HG03060 (cell line): ENCODE results near the gene LATS2.
"Not testable (repeated sequence)": the region's sequence is repeated elsewhere in the genome, so short reads cannot be mapped to it uniquely, and the experiment has no call there.

ENCODE experiments used
- ATAC-seq: cut with Tn5 transposase; IDR thresholded peaks from one replicate; pipeline ENCODE4 v1.9.1; 2021; ENCODE audit warnings: low read depth, moderate number of reproducible peaks; ENCODE audit not compliant: unreplicated experiment

Gene LATS2

GRCh38 chr13:21075379-21076249 is 14.2 kb upstream of the LATS2 start:
- no peak for ATAC-seq

- ATAC-seq = no peak
Observed at GRCh38 chr13:21075011-21075378, 13.6 kb upstream of the LATS2 start.

DNA sequence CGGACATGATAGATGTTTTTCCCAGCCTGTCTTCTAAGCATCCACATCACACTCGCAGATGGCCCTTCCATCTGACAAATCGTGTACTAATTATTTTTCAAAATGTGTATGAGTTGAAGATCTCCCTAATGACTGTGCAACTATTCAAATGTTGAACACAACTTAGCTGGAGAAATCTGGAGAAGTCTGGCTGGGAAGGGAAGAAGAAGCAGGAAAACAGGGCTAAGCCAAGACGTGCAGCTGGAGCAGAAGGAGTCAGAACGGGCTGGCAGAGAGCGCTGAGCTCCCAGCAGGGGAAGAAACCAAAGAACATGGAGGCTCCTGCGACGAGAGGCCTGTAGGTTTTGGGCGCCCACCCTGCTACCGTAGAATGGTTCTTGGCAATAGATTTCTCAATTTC is 13.2 kb upstream of the LATS2 start:
- ATAC-seq = no peak

GRCh38 chr13:21071924-21072323 is 10.5 kb upstream of the LATS2 start:
- no peak for ATAC-seq

- no peak for ATAC-seq
Observed at GRCh38 chr13:21071015-21071414, 9.6 kb upstream of the LATS2 start.

DNA sequence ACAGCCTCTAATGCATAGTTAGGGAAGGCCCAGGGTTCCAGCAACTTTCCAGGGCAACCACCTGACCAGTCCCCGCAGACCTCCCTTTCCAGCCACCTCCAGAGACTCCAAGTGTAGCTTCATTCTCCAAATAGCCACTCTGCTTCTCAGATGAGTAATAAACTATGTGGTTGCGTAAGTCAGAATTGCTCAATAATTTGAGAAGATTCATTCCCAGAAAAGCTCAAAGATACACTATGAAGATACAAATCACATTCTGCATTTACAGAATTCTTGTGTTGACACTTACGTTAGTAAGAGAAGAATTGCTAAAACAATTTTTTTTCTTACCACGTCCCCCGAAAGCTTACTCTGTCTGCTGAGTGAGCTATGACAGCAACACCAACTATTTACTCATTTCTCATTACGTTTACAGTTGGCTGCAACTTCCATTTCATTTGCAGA is 8.2 kb upstream of the LATS2 start:
- no peak for ATAC-seq

GRCh38 chr13:21067848-21068247 is 6.5 kb upstream of the LATS2 start:
- ATAC-seq = no peak

- ATAC-seq = no peak
Observed at GRCh38 chr13:21066946-21067345, 5.6 kb upstream of the LATS2 start.

GRCh38 chr13:21065686-21066085 is 4.3 kb upstream of the LATS2 start:
- no peak for ATAC-seq

GRCh38 chr13:21063031-21063430 is 1.6 kb upstream of the LATS2 start:
- no peak for ATAC-seq

- ATAC-seq = no peak
Observed at GRCh38 chr13:21060338-21061028, 903 bp downstream of the LATS2 start.

DNA sequence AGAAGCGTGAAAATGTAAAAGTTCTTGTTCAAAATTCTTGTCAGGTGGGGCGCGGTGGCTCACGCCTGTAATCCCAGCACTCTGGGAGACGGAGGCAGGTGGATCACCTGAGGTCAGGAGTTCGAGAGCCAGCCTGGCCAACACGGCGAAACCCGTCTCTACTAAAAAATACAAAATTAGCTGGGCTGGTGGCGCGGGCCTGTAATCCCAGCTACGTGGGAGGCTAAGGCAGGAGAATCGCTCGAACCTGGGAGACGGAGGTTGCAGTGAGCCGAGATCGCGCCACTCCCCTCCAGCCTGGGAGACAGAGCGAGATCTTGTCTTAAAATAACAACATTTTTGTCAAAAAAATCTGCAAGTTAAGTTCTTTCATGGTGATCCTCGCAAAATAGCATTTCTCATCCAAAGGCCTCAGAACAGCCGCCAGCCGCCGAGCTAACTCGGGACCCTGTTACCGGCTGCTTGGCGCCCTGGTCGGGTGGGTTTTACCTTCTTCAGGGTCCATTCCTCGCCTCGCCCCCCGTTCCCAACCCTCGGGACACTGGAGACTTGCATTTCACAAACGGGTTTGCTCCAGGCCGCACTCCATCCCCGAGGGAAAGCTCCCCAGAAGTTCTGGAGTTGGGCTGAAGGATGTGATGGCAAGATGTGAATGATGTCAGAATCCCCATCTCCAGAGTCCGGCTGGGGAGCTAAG is 1.6 kb downstream of the LATS2 start:
- ATAC-seq = no peak

GRCh38 chr13:21058361-21058760 is 3.0 kb downstream of the LATS2 start:
- no peak for ATAC-seq

GRCh38 chr13:21055511-21056045 is 5.8 kb downstream of the LATS2 start:
- ATAC-seq = no peak

DNA sequence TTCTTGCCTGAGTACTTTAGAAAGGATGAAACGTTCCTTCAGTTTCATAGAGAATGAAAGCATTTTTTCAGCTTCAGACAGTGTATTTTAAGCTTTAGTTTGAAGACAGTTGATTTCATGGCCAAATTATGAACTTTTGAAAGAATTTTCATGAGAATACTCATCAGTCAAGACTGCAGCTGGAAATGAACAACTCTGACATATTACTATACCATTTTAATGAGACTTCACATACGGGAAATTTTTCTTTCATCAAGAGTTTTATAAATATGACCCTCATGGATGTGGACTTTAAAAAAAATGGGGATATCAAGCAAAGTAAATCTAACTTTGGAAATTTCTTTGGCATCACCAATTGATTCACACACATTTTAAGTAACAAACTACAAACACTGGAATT is 6.4 kb downstream of the LATS2 start:
- no peak for ATAC-seq

- no peak for ATAC-seq
Observed at GRCh38 chr13:21054313-21054712, 7.1 kb downstream of the LATS2 start.

GRCh38 chr13:21053231-21053630 is 8.2 kb downstream of the LATS2 start:
- no peak for ATAC-seq

GRCh38 chr13:21051675-21052074 is 9.7 kb downstream of the LATS2 start:
- ATAC-seq = no peak

DNA sequence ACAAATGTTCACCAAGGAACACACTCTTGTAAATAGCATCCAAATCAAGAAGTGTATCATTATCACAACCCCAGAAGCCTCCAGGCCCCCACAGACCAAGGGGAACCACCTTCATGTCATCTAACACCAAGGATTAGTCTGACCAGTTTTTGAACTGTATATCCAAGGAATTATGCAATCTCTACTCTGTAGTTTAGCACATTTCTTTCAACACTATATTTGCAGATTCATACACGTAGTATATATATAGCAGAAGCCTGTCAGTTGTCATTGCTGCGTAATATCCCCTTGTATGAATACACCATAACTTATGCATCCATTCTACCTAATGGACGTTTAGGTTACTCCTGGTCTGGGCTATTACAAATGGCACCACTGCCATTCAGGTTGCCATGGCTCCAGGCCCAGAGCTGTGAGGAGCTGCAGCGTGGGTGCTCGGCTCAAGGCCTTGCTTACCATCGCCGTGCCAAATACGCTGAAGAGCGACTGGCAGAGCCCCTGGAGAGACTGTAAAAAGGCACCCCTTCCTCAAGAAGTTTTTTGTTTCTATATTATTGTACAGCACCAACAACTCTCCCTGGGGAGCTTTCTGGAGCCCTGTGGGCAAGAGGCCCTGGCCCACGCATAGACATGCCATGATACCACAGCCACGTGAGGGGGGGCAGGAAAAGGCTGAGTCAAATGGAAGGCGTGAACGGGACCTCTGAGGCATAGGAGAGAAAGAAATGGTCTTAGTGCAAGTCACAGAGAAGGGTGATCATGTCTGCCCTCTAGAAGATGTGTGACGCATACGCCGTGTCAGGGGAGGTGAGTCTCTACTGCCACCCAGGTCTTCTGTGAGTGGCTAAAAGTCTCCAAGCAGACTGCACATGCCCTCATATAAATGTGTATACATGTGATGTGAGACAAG is 10.8 kb downstream of the LATS2 start:
- no peak for ATAC-seq

GRCh38 chr13:21049731-21050130 is 11.7 kb downstream of the LATS2 start:
- not testable (repeated sequence) for ATAC-seq
